ENCODE results near the gene SEC61A2. TPM values are rescaled to one million over a fixed set of nuclear protein-coding genes. Genes with fewer than 3 reads are reported as not detected.

Gene SEC61A2
- total RNA-seq, 1 donor from 2014 or later = 39.1 TPM

DNA sequence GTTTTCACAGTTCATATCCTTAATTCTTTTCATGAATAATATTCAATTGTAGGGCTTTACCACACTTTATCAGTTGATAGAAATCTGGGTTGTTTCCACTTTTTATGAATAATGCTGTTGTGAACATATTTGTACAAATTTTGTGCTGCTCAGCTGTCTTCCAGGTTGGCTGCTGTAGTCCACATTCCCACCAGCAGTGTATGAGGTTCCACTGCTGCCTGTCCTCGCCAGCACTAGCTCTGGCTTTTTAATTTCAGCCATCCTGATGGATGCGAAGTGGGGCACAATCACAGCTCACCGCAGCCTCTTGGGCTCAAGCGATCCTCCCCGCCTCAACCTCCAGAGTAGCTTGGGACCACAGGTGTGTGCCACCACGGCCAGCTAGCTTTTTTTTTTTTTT lies 33.5 kb downstream of the SEC61A2 start:
- TF ChIP-seq EZH2 (IDR thresholded peaks at IDR 0.05) (no peak), EZH2phosphoT487 (IDR thresholded peaks at IDR 0.05) (no peak)
- TF ChIP-seq, protein P1, sequence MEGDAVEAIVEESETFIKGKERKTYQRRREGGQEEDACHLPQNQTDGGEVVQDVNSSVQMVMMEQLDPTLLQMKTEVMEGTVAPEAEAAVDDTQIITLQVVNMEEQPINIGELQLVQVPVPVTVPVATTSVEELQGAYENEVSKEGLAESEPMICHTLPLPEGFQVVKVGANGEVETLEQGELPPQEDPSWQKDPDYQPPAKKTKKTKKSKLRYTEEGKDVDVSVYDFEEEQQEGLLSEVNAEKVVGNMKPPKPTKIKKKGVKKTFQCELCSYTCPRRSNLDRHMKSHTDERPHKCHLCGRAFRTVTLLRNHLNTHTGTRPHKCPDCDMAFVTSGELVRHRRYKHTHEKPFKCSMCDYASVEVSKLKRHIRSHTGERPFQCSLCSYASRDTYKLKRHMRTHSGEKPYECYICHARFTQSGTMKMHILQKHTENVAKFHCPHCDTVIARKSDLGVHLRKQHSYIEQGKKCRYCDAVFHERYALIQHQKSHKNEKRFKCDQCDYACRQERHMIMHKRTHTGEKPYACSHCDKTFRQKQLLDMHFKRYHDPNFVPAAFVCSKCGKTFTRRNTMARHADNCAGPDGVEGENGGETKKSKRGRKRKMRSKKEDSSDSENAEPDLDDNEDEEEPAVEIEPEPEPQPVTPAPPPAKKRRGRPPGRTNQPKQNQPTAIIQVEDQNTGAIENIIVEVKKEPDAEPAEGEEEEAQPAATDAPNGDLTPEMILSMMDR (IDR thresholded peaks at IDR 0.05) = no peak
- no peaks in the 10 kb centered on the region for H3K9me3 Mint-ChIP-seq

DNA sequence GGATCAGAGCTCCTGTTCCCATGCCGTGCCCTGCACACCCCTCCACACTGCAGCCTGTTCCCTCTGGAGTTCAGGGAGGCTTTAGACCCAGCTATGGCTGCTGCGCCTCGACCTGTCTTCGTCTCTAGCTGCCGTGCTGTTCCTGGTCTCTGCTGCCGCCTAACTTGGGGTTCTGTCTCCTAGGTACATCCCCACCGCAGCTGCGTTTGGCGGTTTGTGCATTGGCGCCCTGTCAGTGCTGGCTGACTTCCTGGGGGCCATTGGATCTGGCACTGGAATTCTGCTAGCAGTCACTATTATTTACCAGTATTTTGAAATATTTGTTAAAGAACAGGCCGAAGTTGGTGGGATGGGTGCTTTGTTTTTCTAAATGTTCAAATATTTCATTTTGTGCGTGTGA lies 34.6 kb downstream of the SEC61A2 start:
- no peaks in the 10 kb centered on the region for H3K9me3 Mint-ChIP-seq
- no peak overlapping the region for H3K4me3 ChIP-seq
- H3K36me3 ChIP-seq = peaks cover 6% of the 10 kb centered on the region
- no peaks in the 10 kb centered on the region for H3K4me1 Mint-ChIP-seq
- no peaks in the 10 kb centered on the region for H3K27me3 Mint-ChIP-seq (ENCODE audit: insufficient read depth, low read depth)
- H3K4me2 ChIP-seq = no peak overlapping the region
- no peaks in the 10 kb centered on the region for H3K9me3 ChIP-seq (ENCODE audit: low read depth)
- DNase-seq (ENCODE audit: low spot score) = no peak
- H3K27ac ChIP-seq = no peak overlapping the region
- no peak overlapping the region for H3K4me3 Mint-ChIP-seq
- no peaks in the 10 kb centered on the region for H3F3A ChIP-seq (ENCODE audit: low read depth)
- no peaks in the 10 kb centered on the region for H3K79me2 ChIP-seq (ENCODE audit: low read depth)
- no peak overlapping the region for H3K27ac Mint-ChIP-seq
- no peaks in the 10 kb centered on the region for H3K27me3 ChIP-seq
- no peaks in the 10 kb centered on the region for H3K4me1 ChIP-seq
- no peak for TF ChIP-seq EZH2phosphoT487 (IDR thresholded peaks at IDR 0.05)
- TF ChIP-seq EZH2 (IDR thresholded peaks at IDR 0.05) = no peak
- TF ChIP-seq, protein P1 (IDR thresholded peaks at IDR 0.05) = no peak
- H3K36me3 Mint-ChIP-seq = peaks cover 24% of the 10 kb centered on the region
- no peaks in the 10 kb centered on the region for H4K20me1 ChIP-seq (ENCODE audit: low read depth)
- H2AFZ ChIP-seq (replicated peaks) = no peak overlapping the region
- H3K9ac ChIP-seq = no peak overlapping the region

More for the DNA sequence above, 33.5 kb downstream of the SEC61A2 start:
- DNase-seq (ENCODE audit: low spot score) = no peak
- Histone ChIP-seq H3F3A (ENCODE audit: low read depth) (no peaks in the 10 kb centered on the region), H3K79me2 (ENCODE audit: low read depth) (no peaks in the 10 kb centered on the region), H3K4me3 (no peak overlapping the region), H2AFZ (replicated peaks) (no peak overlapping the region), H3K9me3 (ENCODE audit: low read depth) (no peaks in the 10 kb centered on the region), H3K27me3 (no peaks in the 10 kb centered on the region), H3K27ac (no peak overlapping the region), H3K9ac (no peak overlapping the region), H4K20me1 (ENCODE audit: low read depth) (no peaks in the 10 kb centered on the region), H3K4me2 (no peak overlapping the region), H3K4me1 (no peaks in the 10 kb centered on the region), H3K36me3 (peaks cover 10% of the 10 kb centered on the region)
- Mint-ChIP-seq H3K36me3 (peaks cover 24% of the 10 kb centered on the region), H3K27me3 (ENCODE audit: insufficient read depth, low read depth) (no peaks in the 10 kb centered on the region), H3K27ac (no peak overlapping the region), H3K4me3 (no peak overlapping the region), H3K4me1 (no peaks in the 10 kb centered on the region)

DNA sequence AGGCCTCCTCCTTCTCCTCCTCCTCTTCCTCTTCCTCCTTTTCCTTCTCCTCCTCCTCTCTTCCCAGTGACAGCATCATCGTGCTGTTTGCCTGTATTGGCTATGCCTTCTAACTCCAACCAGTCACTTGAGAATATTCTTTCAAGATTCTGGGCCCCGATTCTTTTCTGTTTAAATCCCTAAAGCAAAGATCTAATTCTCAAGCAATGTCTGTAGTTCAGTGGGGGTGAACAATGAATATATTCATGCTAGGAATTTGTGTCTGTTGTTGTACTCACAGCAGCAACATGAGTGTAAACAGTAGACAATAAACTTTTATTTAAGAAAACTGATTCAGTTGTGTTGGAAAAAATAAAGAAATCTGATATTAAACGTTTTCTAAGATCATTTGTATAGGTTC lies 35.6 kb downstream of the SEC61A2 start:
- H3K36me3 Mint-ChIP-seq = peaks cover 27% of the 10 kb centered on the region

More for the DNA sequence above, 35.6 kb downstream of the SEC61A2 start:
- Mint-ChIP-seq H3K27me3 (ENCODE audit: insufficient read depth, low read depth) (no peaks in the 10 kb centered on the region), H3K27ac (no peak overlapping the region), H3K9me3 (no peaks in the 10 kb centered on the region), H3K4me3 (no peak overlapping the region), H3K4me1 (no peaks in the 10 kb centered on the region)
- no peak for DNase-seq (ENCODE audit: low spot score)
- Histone ChIP-seq H3K4me2 (no peak overlapping the region), H3K27me3 (no peaks in the 10 kb centered on the region), H3K9me3 (ENCODE audit: low read depth) (no peaks in the 10 kb centered on the region), H3K9ac (no peak overlapping the region), H3F3A (ENCODE audit: low read depth) (no peaks in the 10 kb centered on the region), H3K27ac (no peak overlapping the region), H2AFZ (replicated peaks) (no peak overlapping the region), H3K36me3 (peaks cover 6% of the 10 kb centered on the region), H3K79me2 (ENCODE audit: low read depth) (no peaks in the 10 kb centered on the region), H3K4me3 (no peak overlapping the region), H3K4me1 (no peaks in the 10 kb centered on the region), H4K20me1 (ENCODE audit: low read depth) (no peaks in the 10 kb centered on the region)
- TF ChIP-seq, protein P1 (IDR thresholded peaks at IDR 0.05) = no peak
- TF ChIP-seq EZH2 (IDR thresholded peaks at IDR 0.05) = no peak
- TF ChIP-seq EZH2phosphoT487 (IDR thresholded peaks at IDR 0.05) = no peak

All from neural progenitor cell (in vitro differentiated cells).